GM10847 (cell line): ENCODE measurements around the gene THRB.

Source experiments
- POLR2A ChIP-seq: IDR thresholded peaks from 2 replicates; pipeline ENCODE4 v1.6.1; 2011; ENCODE audit not compliant: insufficient read length; ENCODE audit errors: extremely low read depth

Gene THRB

DNA sequence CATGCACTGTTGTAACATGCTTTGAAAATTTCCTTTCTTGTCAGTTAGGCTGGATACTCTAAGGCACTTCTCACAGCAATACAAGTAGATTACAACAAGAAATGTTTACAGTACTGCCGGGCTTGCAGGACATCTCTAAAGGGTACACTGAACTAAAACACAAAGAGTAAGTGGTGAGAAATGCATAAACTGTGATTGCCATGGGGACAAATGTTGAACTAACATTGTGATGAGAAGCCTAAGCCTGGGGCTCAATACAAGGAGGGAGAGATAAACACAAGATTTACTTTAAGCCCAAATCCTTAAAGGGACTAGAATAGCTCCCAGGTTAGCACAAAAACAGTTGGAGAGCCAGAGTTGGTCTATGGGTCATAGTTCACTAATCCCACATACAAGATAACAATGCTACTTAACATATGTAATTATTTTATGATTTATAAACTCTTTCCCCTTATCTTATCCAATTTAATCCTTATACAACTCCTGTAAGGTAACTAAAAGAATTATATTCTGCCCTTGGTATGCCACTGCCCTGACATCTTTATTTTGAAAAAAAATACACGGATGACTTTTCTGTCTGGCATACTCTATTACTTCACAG lies 126.9 kb downstream of the THRB start:
- TF ChIP-seq POLR2A, result no peak

DNA sequence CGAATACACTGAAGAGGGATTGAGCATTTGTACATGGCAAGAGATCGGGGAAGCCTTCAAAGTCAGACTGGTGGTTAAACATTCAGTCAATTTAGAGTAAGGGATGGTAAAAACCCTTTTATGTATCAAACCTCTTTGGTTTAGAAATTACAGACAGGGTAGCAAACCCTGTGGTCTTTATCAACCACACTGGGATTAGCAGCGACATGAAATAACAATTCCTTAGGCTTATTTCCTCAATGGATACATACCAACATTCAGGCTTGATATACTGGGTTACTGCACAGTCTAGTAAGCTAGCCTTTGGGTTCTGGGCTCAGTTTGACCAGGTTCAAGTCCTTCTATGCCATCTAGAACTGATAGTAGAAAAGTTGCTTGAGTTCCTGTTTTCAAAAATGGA lies 127.4 kb downstream of the THRB start:
- TF ChIP-seq POLR2A, result no peak

- TF ChIP-seq POLR2A, result no peak
Measured at GRCh38 chr3:24365168-24365567, 129.5 kb downstream of the THRB start.

DNA sequence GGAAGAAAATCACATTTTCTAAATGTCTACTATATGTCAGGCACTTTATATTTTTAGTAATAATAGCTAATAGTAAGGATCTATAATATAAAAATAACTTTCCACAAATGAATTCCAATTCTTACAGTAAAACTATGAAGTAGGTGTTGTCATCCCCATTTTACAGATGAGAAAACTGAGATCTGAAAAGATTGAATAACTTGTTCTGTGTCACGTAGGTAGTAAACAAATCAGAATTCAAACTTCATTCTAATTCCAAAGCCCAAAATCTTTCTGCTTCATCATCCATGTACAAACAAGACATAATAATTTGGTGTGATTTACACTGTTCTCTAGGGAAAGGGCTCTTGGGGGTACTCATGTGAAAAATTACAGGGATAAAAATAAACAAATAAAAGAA lies 130.3 kb downstream of the THRB start:
- TF ChIP-seq POLR2A, result no peak

DNA sequence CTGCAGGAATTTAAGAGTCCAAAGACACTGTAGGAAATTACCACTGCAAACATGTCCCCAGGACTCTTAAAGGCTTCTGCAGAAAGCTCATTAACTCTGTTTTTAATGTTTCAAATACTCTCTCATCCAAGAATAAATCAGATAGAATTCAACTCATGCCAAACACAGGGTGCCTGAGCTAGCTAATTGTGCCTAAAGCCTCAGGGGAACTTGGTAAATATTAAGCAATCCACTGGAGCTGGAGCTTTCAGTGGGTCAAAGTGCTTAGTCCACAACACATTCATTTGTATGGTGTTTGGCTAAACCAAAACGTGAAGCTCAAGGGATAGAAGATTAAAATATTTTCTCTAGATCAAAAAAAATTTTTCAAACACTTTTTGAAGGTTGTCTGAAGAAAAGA lies 131.4 kb downstream of the THRB start:
- no peak for TF ChIP-seq POLR2A

DNA sequence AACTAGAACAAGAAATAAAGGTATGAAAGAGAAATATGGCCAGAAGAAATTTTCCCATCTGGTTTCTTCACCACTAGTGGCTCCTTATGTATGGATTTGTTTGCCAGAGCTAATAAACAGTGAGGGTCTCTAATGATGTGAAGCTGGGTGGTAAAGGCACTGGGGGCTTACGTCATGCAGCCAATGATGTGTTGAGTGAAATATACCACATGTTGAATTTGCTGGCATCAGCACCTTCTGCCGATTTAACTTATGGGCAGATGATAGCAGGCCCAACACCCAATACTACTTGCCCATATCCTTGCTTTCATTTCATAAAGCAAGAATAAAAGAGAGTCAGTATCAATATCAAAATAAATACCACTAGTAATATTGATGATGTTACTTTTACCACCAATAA lies 133.0 kb downstream of the THRB start:
- no peak for TF ChIP-seq POLR2A

DNA sequence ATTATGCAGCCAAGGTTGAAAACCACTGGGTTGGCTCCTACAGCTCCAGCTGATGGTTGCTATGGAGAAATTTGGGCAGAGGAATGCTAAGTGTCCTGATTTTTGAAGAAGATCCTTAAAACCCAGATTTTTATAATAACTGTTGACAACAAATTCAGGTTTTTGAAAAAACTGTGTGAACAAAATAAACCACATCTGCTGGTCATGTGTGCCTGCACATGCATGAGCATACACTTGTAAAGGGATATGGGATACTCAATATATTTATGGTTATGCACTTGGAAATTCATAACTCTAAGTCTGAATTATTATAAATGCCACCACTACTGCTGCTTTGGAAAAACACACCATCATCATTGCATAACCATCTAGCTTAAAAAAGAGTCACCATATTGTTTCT lies 133.7 kb downstream of the THRB start:
- TF ChIP-seq POLR2A, result no peak

DNA sequence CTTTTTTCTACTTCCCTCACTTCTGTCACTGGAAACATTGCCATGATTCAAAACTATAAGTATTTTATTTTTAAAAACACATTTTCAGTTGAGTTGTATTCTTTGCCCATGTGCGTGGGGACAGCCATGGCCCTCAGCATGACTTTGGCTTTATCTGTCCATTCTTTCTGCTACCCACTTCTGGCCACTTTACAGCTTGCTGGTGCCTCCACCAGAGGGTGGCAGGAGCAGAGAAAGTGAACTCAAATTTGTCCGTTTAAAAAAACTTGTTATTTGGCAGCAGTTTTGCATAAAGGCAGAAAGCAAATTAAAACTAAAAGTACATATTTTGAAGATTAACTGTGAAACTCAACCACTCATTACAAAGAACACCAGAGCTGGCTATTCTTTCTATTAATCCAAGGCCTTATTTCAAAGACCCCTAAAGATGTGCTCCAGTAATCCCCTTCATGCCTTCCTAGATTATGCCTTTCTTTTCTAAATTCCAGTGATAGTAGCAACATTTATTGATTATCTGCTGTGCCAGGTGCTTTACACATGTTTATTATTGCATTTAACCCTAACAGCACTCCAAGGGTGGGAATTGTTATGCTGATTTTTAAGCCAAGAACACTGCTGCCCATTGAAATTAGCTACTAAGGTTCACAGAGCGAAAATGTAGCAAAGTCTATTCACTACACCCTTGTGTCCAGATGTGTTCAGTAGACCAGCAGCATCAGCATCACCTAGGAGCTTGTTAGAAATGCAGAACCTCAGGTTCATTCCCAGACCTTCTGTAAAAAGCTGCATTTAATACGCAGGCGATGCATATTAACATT lies 134.8 kb downstream of the THRB start:
- TF ChIP-seq POLR2A, result no peak

GRCh38 chr3:24359102-24359501 lies 135.5 kb downstream of the THRB start:
- TF ChIP-seq POLR2A, result no peak

- no peak for TF ChIP-seq POLR2A
Measured at GRCh38 chr3:24357635-24358034, 137.0 kb downstream of the THRB start.

GRCh38 chr3:24355806-24356205 lies 138.8 kb downstream of the THRB start:
- no peak for TF ChIP-seq POLR2A

DNA sequence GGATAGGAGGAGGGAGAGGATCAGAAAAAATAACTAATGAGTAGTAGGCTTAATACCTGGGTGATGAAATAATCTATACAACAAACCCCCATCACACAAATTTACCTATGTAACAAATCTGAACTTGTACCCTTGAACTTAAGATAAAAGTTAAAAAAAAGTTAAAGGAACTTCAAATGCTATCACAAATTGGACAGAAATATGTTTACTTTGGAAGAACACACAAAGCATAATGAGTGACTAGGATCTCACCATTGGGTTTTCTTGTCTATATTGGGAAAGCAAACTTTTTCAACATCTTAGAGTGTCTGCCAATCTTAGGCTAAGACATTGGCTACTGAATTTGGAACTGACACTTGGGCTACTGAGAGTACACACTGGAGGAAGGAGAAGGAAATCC lies 140.4 kb downstream of the THRB start:
- no peak for TF ChIP-seq POLR2A

DNA sequence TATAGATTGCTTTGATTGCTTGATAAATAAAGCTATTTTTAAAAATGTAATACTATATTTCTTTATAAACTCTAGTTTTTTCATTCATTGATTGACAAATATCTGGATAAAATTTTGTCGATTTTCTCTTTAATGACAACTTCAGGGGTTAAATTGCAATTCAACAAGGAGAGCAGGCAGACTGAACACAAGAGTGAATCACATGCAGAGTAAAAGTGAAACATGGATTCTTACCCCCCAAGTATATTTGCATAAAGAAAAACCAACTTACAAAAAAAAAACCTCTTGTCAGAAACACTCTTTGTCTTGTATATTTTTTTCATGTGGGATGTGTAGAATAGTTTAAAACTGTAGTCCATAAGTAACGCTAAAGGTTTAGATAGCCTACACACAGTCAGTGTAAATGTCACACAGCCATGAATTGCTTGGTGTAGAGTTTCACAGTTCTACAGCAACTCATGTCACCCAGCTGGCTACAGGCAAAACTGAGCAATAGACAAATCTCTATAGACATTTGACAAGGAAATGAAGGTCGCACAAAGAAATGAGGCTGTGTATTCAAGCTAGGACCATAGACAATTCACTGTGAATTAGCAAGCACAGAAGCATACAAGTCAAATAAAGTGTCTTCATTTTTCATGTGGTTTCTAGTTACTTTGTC lies 141.6 kb downstream of the THRB start:
- no peak for TF ChIP-seq POLR2A

DNA sequence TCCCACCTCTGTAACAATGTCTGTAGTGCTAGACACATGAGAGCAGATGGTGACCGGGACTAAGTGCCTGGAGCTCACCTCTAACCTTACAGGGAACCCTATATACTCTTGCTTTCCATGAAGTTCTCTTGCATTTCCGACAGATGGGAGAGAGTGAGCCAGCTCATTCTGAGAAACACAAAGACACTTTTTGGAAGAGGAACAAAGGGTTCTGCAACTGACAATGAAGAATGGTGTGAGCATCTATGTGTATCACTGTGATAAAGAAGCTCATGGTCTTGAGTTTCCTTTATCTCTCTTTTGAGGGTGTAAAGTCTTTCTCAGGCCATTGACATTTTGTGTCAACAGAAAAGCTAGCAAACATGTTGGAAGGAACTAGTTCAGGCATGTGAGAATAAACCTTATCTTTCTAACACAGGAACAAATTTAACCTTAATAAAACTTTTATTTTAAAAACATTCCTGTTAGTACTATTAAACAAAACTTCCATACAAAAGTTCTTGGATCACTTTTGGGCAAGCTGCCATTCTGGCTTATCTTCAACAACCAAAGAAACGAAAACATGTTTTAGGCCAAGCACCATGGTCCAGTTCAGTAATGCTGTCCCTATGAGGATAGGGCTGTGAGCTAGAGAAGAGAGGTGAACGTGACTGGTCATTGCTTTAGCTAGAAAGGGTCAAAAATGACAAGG lies 142.7 kb downstream of the THRB start:
- TF ChIP-seq POLR2A, result no peak

GRCh38 chr3:24349367-24350019 lies 145.2 kb downstream of the THRB start:
- TF ChIP-seq POLR2A, result no peak
